A549 (cell line): ENCODE measurements around the gene SYT15. TPM values are rescaled to one million over a fixed set of nuclear protein-coding genes. Genes with fewer than 3 reads are reported as not detected.

ENCODE experiments used
- ATAC-seq, 2 experiments: fragments of 200-7000 bp in 1 of 2; fragments of >200 bp in 1 of 2; cut with Nextera tagmentation in 1 of 2; cut with Tn5 transposase in 1 of 2; 3 replicates each; pipeline versions ENCODE4 v1.8.0 to v1.9.1; 2018 to 2020; ENCODE audit warnings: mild to moderate bottlenecking in 1 of 2, moderate library complexity in 1 of 2
- CTCF ChIA-PET: fragments of 300-600 bp; sonication (Branson Sonifier 250); formaldehyde crosslinking; extraction: SDS; loops from one replicate; lab custom pipeline; 2021; ENCODE audit warnings: antibody characterized with exemption, inconsistent platforms; lab: Yijun Ruan, JAX
- POLR2A ChIA-PET: fragments of 350-600 bp; formaldehyde crosslinking; extraction: SDS; loops from one replicate; lab custom pipeline; 2021; ENCODE audit warnings: antibody characterized with exemption, inconsistent platforms; lab: Yijun Ruan, JAX
- DNase-seq, 2 experiments: peaks; one replicate each; pipeline versions ENCODE4 v3.0.0 to v3.0.0-alpha.2; 2011 to 2016; ENCODE audit warnings: low read depth in 1 of 2, low spot score in 1 of 2
- FAIRE-seq: peaks from 2 replicates; lab custom pipeline; 2011; peaks lifted over from hg19 to GRCh38; lab: Jason Lieb, UNC
- H3K27ac ChIP-seq, 2 experiments: fragments of >200 bp; sonication (Bioruptor Twin); formaldehyde crosslinking; 3 replicates each; pipeline ENCODE4 v1.5.1; 2016 to 2017
- H3K4me1 ChIP-seq: fragments of >200 bp; sonication (Bioruptor Twin); formaldehyde crosslinking; 3 replicates; pipeline ENCODE4 v1.6.1; 2016
- H3K4me2 ChIP-seq: fragments of >200 bp; sonication (Bioruptor Twin); formaldehyde crosslinking; 3 replicates; pipeline ENCODE4 v1.6.1; 2016
- H3K4me3 ChIP-seq: fragments of >200 bp; sonication (Bioruptor Twin); formaldehyde crosslinking; 3 replicates; pipeline ENCODE4 v1.5.1; 2016
- H3K9me3 ChIP-seq: fragments of >200 bp; sonication (Bioruptor Twin); formaldehyde crosslinking; 3 replicates; pipeline ENCODE4 v1.6.1; 2016
- CBX2 ChIP-seq: fragments of 200-600 bp; sonication (generic); IDR thresholded peaks from 2 replicates; pipeline ENCODE4 v1.6.1; 2016; ENCODE audit warnings: low read depth, mild to moderate bottlenecking, borderline replicate concordance
- CEBPB ChIP-seq, 2 experiments: fragments of >200 bp in 1 of 2; sonication (Bioruptor Twin) in 1 of 2; formaldehyde crosslinking in 1 of 2; IDR thresholded peaks; 2 replicates each; pipeline ENCODE4 v1.6.1; 2012 to 2016
- EHF ChIP-seq: fragments of 250-450 bp; sonication (Bioruptor Pico); IDR thresholded peaks from 2 replicates; pipeline ENCODE4 v1.5.0; 2020; ENCODE audit warnings: mild to moderate bottlenecking
- EHMT2 ChIP-seq: fragments of 200-600 bp; sonication (generic); IDR thresholded peaks from 2 replicates; pipeline ENCODE4 v1.6.1; 2016; ENCODE audit warnings: antibody characterized with exemption, low read depth, mild to moderate bottlenecking, moderate library complexity
- EP300 ChIP-seq, 2 experiments: fragments of >200 bp; sonication (Bioruptor Twin); formaldehyde crosslinking; IDR thresholded peaks; 2 replicates in 1 of 2; 3 replicates in 1 of 2; pipeline ENCODE4 v1.6.1; 2016 to 2017
- FOSB ChIP-seq: fragments of 250-450 bp; sonication (Bioruptor Pico); IDR thresholded peaks from 2 replicates; pipeline ENCODE4 v1.5.0; 2020; ENCODE audit warnings: mild to moderate bottlenecking, moderate library complexity
- FOSL2 ChIP-seq, 2 experiments: fragments of 450-650 bp in 1 of 2; fragments of >200 bp in 1 of 2; sonication (Bioruptor Twin) in 1 of 2; formaldehyde crosslinking; IDR thresholded peaks; 2 replicates each; pipeline versions ENCODE4 v1.5.0 to v1.6.1; 2016 to 2020; ENCODE audit warnings: mild to moderate bottlenecking in 1 of 2, moderate library complexity in 1 of 2
- FOXS1 ChIP-seq: fragments of 250-450 bp; sonication (Bioruptor Pico); IDR thresholded peaks from 2 replicates; pipeline ENCODE4 v1.5.0; 2020; ENCODE audit warnings: mild to moderate bottlenecking, moderate library complexity
- HMGXB4 ChIP-seq: fragments of 250-450 bp; sonication (Bioruptor Pico); IDR thresholded peaks from 2 replicates; pipeline ENCODE4 v1.5.0; 2021; ENCODE audit warnings: mild to moderate bottlenecking, moderate library complexity, borderline replicate concordance
- HOXB5 ChIP-seq: fragments of 250-450 bp; sonication (Bioruptor Pico); IDR thresholded peaks from 2 replicates; pipeline ENCODE4 v1.5.0; 2020; ENCODE audit warnings: mild to moderate bottlenecking, moderate library complexity
- JUN ChIP-seq, 2 experiments: fragments of >200 bp; sonication (Bioruptor Twin); formaldehyde crosslinking; IDR thresholded peaks; 2 replicates in 1 of 2; 3 replicates in 1 of 2; pipeline ENCODE4 v1.6.1; 2016 to 2017
- JUNB ChIP-seq: fragments of >200 bp; sonication (Bioruptor Twin); formaldehyde crosslinking; IDR thresholded peaks from 2 replicates; pipeline ENCODE4 v1.6.1; 2016
- KDM1A ChIP-seq: fragments of 200-600 bp; sonication (generic); IDR thresholded peaks from 2 replicates; pipeline ENCODE4 v1.6.1; 2016; ENCODE audit warnings: low read depth, mild to moderate bottlenecking
- MYC ChIP-seq: IDR thresholded peaks from 2 replicates; pipeline ENCODE4 v1.6.1; 2012; ENCODE audit warnings: mild to moderate bottlenecking, inconsistent platforms, low read length, improper control_type of control experiment, borderline replicate concordance
- NPAS2 ChIP-seq: fragments of 250-450 bp; sonication (Bioruptor Pico); IDR thresholded peaks from 2 replicates; pipeline ENCODE4 v1.8.0; 2022; ENCODE audit warnings: mild to moderate bottlenecking, moderate library complexity, borderline replicate concordance
- PHF8 ChIP-seq: fragments of 200-600 bp; sonication (generic); IDR thresholded peaks from 2 replicates; pipeline ENCODE4 v1.6.1; 2016; ENCODE audit warnings: low read depth, mild to moderate bottlenecking, antibody characterized with exemption, moderate library complexity, borderline replicate concordance
- POLR2AphosphoS2 ChIP-seq: conservative IDR thresholded peaks from 2 replicates; pipeline ENCODE4 v1.6.1; 2012; ENCODE audit warnings: low read length, improper control_type of control experiment, inconsistent platforms
- RAD21 ChIP-seq, 2 experiments: fragments of >200 bp in 1 of 2; sonication (Bioruptor Twin) in 1 of 2; formaldehyde crosslinking in 1 of 2; IDR thresholded peaks in 1 of 2; conservative IDR thresholded peaks in 1 of 2; 2 replicates in 1 of 2; 3 replicates in 1 of 2; pipeline ENCODE4 v1.6.1; 2012 to 2018; ENCODE audit warnings: inconsistent platforms in 1 of 2
- RARB ChIP-seq: fragments of 250-450 bp; sonication (Bioruptor Pico); IDR thresholded peaks from 2 replicates; pipeline ENCODE4 v1.8.0; 2021; ENCODE audit warnings: mild to moderate bottlenecking, moderate library complexity
- RFX5 ChIP-seq: fragments of 450-650 bp; IDR thresholded peaks from 2 replicates; pipeline ENCODE4 v1.7.1; 2014; ENCODE audit warnings: antibody characterized with exemption, mild to moderate bottlenecking, moderate library complexity
- SMC3 ChIP-seq: fragments of >200 bp; sonication (Bioruptor Twin); formaldehyde crosslinking; IDR thresholded peaks from 3 replicates; pipeline ENCODE4 v1.6.1; 2018; ENCODE audit warnings: inconsistent platforms
- USF2 ChIP-seq: fragments of 450-650 bp; IDR thresholded peaks from 2 replicates; pipeline ENCODE4 v1.6.1; 2014; ENCODE audit warnings: antibody characterized with exemption
- ZNF302 ChIP-seq: fragments of 250-450 bp; sonication (Bioruptor Pico); IDR thresholded peaks from 2 replicates; pipeline ENCODE4 v1.9.0; 2021; ENCODE audit warnings: inconsistent platforms, mild to moderate bottlenecking, moderate library complexity
- ZSCAN20 ChIP-seq: fragments of 250-450 bp; sonication (Bioruptor Pico); IDR thresholded peaks from 2 replicates; pipeline ENCODE4 v1.8.0; 2022; ENCODE audit warnings: mild to moderate bottlenecking, moderate library complexity
- WGBS: methylation state at CpG from one replicate; pipeline ENCODE4 v1.1.6; 2017; ENCODE audit errors: missing lambda C conversion rate; 5-methylcytosine and 5-hydroxymethylcytosine counted together
- polyA plus RNA-seq, 4 experiments: library from polyadenylated mRNA; depleted of rRNA in 3 of 4; stranded (reverse); fragments of >200 nt; fragmentation: RNase III in 1 of 4; extraction: RNeasy Plus Mini Kit Qiagen cat#74134 plus additional on column Dnase treatment in 1 of 4; gene quantifications; 2 replicates in 3 of 4; 3 replicates in 1 of 4; pipeline ENCODE4 v1.2.3, GENCODE V29; 2011 to 2017
- TF ChIP-seq, protein P1 (sequence below): fragments of 150-350 bp; IDR thresholded peaks from 2 replicates; pipeline ENCODE4 v1.6.1; 2014; ENCODE audit warnings: low read depth, mild to moderate bottlenecking, low read length
- TF ChIP-seq, protein P2 (sequence below): fragments of 250-450 bp; sonication (Bioruptor Pico); IDR thresholded peaks from 2 replicates; pipeline ENCODE4 v1.5.0; 2020; ENCODE audit warnings: low read depth, mild to moderate bottlenecking, moderate library complexity
- TF ChIP-seq, protein P3 (sequence below): fragments of >200 bp; sonication (Bioruptor Twin); formaldehyde crosslinking; IDR thresholded peaks from 3 replicates; pipeline ENCODE4 v1.6.1; 2016

Gene SYT15
- polyA plus RNA-seq, 2 of the 4 experiments (the other 2 are of a cell fraction), result 3.5 to 3.6 TPM

DNA sequence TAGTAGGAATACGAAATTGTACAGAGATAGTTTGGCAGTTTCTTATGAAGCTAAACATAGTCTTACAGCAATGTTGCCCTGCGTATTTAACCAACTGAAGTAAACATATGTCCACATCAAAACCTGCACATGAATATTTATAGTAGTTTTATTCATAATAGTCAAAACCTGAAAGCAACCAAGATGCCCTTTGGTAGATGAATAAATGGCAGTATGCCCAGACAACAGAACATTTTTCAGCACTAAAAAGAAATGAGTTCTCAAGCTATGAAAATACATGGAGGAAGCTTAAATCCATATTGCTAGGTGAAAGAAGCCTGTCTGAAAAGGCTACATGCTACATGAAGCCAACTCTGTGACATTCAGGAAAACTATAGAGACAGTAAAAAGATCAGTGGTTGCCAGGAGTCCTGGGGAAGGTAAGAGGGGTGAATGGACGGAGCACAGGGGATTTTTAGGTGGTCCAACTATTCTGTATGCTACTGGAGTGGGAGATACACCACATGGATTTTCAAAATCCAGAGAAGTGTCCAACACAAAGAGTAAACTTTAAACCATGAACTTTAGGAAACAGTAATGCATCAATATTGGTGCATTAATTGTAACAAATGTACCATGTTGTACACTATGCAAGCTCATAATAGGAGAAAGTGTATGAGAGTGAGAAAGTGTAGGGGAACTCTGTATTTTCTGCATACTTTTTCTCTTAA lies 40.1 kb upstream of the SYT15 start (continued):
- TF ChIP-seq CEBPB (IDR thresholded peaks at IDR 0.05) (no peak), ZSCAN20 (CRISPR knock-in tag) (0 out of 2 replicates have a peak, but pooled peaks have one; percentile 5), JUNB (no peak), CBX2 (no peak), EHMT2 (no peak), HOXB5 (0 out of 2 replicates have a peak, but pooled peaks have one; percentile 15), MYC (no peak), EP300 (IDR thresholded peaks at IDR 0.05) (no peak), RFX5 (no peak), FOSL2 (IDR thresholded peaks at IDR 0.05) (no peak), FOSL2 (CRISPR knock-in tag; IDR thresholded peaks at IDR 0.05) (no peak), SMC3 (no peak), RAD21 (conservative IDR thresholded peaks at IDR 0.05 in 1 of 2, IDR thresholded peaks at IDR 0.05 in 1 of 2) (no peak), USF2 (no peak), KDM1A (no peak), HMGXB4 (CRISPR knock-in tag) (peak; percentile 6; the same call in 1 of the 2 replicates)

DNA sequence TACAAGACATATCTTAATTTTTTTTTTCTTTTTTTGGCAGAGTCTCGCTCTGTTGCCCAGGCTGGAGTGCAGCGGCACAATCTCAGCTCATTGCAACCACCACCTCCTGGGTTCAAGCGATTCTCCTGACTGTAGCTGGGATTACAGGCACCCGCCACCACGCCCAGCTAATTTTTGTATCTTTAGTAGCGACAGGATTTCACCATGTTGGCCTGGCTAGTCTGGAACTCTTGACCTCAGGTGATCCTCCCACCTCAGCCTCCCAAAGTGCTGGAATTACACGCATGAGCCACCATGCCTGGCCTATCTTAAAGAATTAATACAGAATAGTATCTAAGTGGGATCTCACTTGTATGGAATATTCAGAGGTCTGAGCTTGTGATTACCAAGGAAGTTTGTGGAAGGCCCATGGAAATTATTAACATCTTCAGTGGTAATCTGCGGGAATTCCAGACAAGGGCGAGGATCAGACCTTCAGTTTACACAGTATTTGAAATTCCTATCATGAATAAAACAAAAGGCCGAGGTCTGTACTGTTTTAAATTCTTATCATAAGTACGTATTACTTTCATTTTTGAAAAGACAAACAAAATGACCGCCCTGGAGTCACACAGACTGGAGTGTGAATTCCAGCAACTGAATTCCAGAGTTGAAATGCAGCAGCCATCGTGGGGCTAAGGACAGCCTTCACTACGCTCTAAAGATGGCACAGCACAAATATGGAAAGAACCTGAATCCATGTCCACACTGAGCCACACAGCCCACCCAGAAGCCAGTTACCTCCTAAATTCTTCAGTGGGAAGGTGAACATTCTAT lies 39.1 kb upstream of the SYT15 start:
- POLR2A ChIA-PET, result interaction anchor here (1.3 to 5.1 kb wide), 7 partner anchors 8 to 23 kb away, joined by 4 to 77 read pairs (median 11); no protein-coding TSS in a partner anchor
- Histone ChIP-seq H3K4me3 (peak overlapping the region; percentile 45), H3K4me1 (peaks cover 83% of the 10 kb centered on the region), H3K9me3 (no peaks in the 10 kb centered on the region), H3K27ac (peak overlapping the region; percentile 89 to 97), H3K4me2 (peak overlapping the region; percentile 84)
- WGBS, result 2% methylated on average over 14 of the region's 14 CpGs
- CTCF ChIA-PET, result interaction anchor here (0.9 to 5.7 kb wide), 14 partner anchors 9 to 311 kb away, joined by 3 to 67 read pairs (median 6); partner anchors contain the start of gene GPRIN2
- peak; percentile 90 to 97 for DNase-seq
- peak; percentile 98 for FAIRE-seq
- ATAC-seq, result peak; percentile 54 to 77
- TF ChIP-seq EHF (CRISPR knock-in tag), result peak; percentile 78
- TF ChIP-seq RFX5, result 0 out of 2 replicates have a peak, but pooled peaks have one; percentile 47
- TF ChIP-seq RAD21 (conservative IDR thresholded peaks at IDR 0.05 in 1 of 2, IDR thresholded peaks at IDR 0.05 in 1 of 2), result peak in 1 of 2 experiments; percentile 35; a peak in 2 of 5 replicates
- TF ChIP-seq, protein P1, sequence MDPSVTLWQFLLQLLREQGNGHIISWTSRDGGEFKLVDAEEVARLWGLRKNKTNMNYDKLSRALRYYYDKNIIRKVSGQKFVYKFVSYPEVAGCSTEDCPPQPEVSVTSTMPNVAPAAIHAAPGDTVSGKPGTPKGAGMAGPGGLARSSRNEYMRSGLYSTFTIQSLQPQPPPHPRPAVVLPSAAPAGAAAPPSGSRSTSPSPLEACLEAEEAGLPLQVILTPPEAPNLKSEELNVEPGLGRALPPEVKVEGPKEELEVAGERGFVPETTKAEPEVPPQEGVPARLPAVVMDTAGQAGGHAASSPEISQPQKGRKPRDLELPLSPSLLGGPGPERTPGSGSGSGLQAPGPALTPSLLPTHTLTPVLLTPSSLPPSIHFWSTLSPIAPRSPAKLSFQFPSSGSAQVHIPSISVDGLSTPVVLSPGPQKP, result no peak
- peak; percentile 78 for TF ChIP-seq JUNB
- TF ChIP-seq POLR2AphosphoS2, result no peak
- peak; percentile 87 for TF ChIP-seq FOXS1
- TF ChIP-seq CEBPB (IDR thresholded peaks at IDR 0.05), result peak in 1 of 2 experiments; percentile 36; a peak in 1 of 4 replicates
- peak; percentile 42 for TF ChIP-seq RARB (CRISPR knock-in tag)
- peak; percentile 70 to 98; a peak in 4 of 5 replicates for TF ChIP-seq JUN (IDR thresholded peaks at IDR 0.05)
- peak; percentile 76; the same call in 1 of the 2 replicates for TF ChIP-seq ZNF302 (CRISPR knock-in tag)
- TF ChIP-seq FOSL2 (IDR thresholded peaks at IDR 0.05), result no peak; the same call in 1 of the 2 replicates
- peak; percentile 85 for TF ChIP-seq FOSL2 (CRISPR knock-in tag; IDR thresholded peaks at IDR 0.05)
- no peak for TF ChIP-seq NPAS2 (CRISPR knock-in tag)
- 0 out of 2 replicates have a peak, but pooled peaks have one; percentile 31 for TF ChIP-seq PHF8
- TF ChIP-seq, protein P2, sequence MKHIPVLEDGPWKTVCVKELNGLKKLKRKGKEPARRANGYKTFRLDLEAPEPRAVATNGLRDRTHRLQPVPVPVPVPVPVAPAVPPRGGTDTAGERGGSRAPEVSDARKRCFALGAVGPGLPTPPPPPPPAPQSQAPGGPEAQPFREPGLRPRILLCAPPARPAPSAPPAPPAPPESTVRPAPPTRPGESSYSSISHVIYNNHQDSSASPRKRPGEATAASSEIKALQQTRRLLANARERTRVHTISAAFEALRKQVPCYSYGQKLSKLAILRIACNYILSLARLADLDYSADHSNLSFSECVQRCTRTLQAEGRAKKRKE (CRISPR knock-in tag), result peak; percentile 94
- TF ChIP-seq, protein P3, sequence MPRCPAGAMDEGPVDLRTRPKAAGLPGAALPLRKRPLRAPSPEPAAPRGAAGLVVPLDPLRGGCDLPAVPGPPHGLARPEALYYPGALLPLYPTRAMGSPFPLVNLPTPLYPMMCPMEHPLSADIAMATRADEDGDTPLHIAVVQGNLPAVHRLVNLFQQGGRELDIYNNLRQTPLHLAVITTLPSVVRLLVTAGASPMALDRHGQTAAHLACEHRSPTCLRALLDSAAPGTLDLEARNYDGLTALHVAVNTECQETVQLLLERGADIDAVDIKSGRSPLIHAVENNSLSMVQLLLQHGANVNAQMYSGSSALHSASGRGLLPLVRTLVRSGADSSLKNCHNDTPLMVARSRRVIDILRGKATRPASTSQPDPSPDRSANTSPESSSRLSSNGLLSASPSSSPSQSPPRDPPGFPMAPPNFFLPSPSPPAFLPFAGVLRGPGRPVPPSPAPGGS, result peak; percentile 67; the same call in 2 of the 3 replicates
- TF ChIP-seq EP300 (IDR thresholded peaks at IDR 0.05), result peak; percentile 91 to 98; a peak in 4 of 5 replicates
- peak; percentile 73; the same call in 1 of the 2 replicates for TF ChIP-seq HOXB5
- peak; percentile 38; the same call in 2 of the 3 replicates for TF ChIP-seq SMC3
- peak; percentile 80 for TF ChIP-seq ZSCAN20 (CRISPR knock-in tag)
- peak; percentile 63; the same call in 1 of the 2 replicates for TF ChIP-seq FOSB (CRISPR knock-in tag)
